GM12864 (cell line): ENCODE measurements around the gene CLCNKB.

ENCODE experiments used
- DNase-seq: peaks from one replicate; pipeline ENCODE4 v3.0.0-alpha.2; 2011; ENCODE audit warnings: low read depth
- H3K4me3 ChIP-seq: 2 replicates; pipeline ENCODE4 v1.5.1; 2011; ENCODE audit warnings: mild to moderate bottlenecking, low read depth, low read length, control low read depth
- TF ChIP-seq, protein P1 (sequence below): IDR thresholded peaks from 2 replicates; pipeline ENCODE4 v1.5.1; 2011; ENCODE audit warnings: low read depth, mild to moderate bottlenecking, moderate library complexity, low read length, control low read depth, inconsistent platforms; ENCODE audit errors: missing control alignments

The CLCNKB gene

DNA sequence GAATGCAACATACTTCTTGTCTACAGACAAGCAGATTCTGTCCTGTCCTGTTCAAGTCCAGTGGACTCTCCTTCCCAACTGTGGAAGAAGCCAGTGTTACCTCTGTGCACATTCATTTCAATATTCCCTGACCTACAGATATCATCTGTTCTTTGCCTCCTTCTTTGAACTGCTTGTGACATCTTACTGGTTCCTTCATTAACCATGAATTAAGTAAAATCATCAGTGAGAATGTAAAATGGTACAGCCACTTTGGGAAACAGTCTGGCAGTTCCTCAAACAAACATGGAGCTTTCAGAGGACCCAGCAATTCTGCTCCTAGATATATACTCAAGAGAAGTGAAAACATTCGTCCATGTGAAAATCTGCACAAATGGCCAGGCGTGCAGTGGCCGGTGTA is 32.7 kb upstream of the CLCNKB start:
- DNase-seq: no peak
- H3K4me3 ChIP-seq: no peak overlapping the region
- TF ChIP-seq, protein P1, sequence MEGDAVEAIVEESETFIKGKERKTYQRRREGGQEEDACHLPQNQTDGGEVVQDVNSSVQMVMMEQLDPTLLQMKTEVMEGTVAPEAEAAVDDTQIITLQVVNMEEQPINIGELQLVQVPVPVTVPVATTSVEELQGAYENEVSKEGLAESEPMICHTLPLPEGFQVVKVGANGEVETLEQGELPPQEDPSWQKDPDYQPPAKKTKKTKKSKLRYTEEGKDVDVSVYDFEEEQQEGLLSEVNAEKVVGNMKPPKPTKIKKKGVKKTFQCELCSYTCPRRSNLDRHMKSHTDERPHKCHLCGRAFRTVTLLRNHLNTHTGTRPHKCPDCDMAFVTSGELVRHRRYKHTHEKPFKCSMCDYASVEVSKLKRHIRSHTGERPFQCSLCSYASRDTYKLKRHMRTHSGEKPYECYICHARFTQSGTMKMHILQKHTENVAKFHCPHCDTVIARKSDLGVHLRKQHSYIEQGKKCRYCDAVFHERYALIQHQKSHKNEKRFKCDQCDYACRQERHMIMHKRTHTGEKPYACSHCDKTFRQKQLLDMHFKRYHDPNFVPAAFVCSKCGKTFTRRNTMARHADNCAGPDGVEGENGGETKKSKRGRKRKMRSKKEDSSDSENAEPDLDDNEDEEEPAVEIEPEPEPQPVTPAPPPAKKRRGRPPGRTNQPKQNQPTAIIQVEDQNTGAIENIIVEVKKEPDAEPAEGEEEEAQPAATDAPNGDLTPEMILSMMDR: no peak

GRCh38 chr1:16011936-16012589 is 31.5 kb upstream of the CLCNKB start:
- TF ChIP-seq, protein P1: no peak
- no peak for DNase-seq
- H3K4me3 ChIP-seq: no peak overlapping the region; the same call in 1 of the 2 replicates

DNA sequence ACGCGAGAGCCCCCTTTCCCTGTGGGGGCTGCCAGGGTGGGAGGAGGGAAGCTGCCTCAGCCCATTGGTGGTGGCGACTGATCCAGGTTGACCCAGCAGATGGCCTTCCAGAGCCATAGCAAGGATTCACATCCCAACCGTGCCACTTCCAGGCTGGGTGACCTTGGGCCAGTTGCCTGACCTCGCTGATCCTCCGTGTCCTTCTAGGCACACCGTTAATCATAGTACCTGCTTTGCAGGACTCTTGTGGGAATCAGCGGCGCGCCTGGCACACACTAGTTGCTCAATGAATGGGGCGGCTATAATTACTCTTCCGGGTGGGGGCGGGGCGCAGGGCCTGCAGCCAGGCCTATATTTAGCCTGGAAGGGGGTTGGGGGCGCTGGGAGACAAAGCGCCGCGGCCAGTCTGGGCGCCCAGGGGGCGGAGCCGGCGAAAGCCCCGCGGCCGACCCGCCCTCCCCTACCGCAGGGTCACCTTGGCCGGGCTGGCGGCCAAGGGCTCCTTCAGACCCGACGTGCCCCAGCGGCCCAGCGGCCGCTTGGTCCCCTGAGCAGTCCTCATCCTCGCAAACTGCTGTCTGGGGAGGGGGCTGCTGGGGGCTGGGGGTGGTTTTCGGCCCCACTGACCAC is 30.9 kb upstream of the CLCNKB start:
- no peak for DNase-seq
- peak overlapping the region; percentile 36 for H3K4me3 ChIP-seq

GRCh38 chr1:16013220-16013907 is 30.2 kb upstream of the CLCNKB start:
- TF ChIP-seq, protein P1: no peak
- DNase-seq: no peak
- peak overlapping the region; percentile 36; the same call in 1 of the 2 replicates for H3K4me3 ChIP-seq

More for the DNA sequence above, 30.9 kb upstream of the CLCNKB start:
- TF ChIP-seq, protein P1: no peak

- H3K4me3 ChIP-seq: no peak overlapping the region; the same call in 1 of the 2 replicates
- TF ChIP-seq, protein P1: no peak
- DNase-seq: no peak
These were observed 29.7 kb upstream of the CLCNKB start for GRCh38 chr1:16013908-16014258.

- no peak for DNase-seq
- H3K4me3 ChIP-seq: no peak overlapping the region
- TF ChIP-seq, protein P1: no peak
These were observed 28.8 kb upstream of the CLCNKB start for GRCh38 chr1:16014509-16015482.
